Right forelimb (tissue), 1 donor: ENCODE measurements around the gene ARHGEF2.

Source experiments
- DNase-seq: peaks from one replicate; pipeline ENCODE4 v3.0.0-alpha.2; 2018

ARHGEF2 gene

GRCh38 chr1:155904261-155904660 lies 74.1 kb downstream of the ARHGEF2 start:
- DNase-seq: no peak

DNA sequence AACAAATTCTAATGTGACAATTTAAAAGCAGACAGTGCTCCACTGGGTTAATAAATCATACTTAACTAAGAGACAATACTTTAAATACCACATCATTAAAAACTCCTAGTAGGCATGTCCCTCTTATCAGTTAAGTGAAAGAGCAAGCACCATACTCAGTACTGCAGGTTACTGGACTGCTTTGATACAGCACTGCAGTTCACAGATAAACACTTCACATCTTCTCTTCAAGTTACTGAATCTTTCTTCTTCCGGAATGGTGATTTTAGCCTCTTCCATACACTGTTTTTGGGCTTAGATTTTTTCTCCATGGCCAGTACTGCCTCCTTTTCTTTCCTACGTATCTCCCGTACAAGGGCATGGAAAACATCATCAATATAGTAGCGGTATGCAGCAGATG lies 78.2 kb downstream of the ARHGEF2 start:
- DNase-seq: no peak

DNA sequence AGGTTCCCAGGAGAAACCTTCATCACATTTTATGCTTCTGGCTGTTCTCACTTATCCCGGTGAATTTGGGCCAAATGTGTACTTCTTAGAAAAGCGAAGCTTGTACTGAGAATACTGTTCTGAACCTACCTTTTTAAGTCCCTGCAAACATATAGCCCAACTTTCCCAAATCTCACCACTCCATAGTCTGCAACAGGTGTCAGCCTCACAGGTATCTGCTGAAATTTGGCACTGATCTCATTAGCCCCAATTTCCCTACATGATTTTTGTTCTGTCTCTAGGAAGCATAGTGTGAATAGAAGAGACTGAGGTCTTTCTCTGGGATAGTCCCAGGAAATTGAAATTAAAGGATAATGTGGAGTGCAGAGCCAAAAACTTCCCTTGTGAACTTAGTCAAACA lies 78.7 kb downstream of the ARHGEF2 start:
- no peak for DNase-seq

DNA sequence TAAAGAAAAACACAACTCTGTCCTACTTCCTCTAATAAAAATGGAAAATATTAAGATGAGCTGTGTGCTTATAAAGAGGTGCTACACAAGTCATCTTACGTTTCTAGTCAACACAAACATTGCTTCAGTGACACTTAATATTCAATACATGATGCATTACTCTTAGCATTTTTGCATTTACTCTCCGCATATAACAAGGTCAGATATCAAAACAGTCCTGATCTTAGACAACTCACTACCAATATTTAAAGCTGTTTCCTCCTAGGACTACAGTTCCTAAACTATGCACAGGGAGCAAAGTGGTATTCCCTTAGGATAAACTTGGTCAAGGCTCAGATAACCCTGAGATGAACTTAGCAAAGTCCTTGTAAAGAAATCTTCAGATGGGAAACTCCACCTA lies 79.5 kb downstream of the ARHGEF2 start:
- DNase-seq: no peak

DNA sequence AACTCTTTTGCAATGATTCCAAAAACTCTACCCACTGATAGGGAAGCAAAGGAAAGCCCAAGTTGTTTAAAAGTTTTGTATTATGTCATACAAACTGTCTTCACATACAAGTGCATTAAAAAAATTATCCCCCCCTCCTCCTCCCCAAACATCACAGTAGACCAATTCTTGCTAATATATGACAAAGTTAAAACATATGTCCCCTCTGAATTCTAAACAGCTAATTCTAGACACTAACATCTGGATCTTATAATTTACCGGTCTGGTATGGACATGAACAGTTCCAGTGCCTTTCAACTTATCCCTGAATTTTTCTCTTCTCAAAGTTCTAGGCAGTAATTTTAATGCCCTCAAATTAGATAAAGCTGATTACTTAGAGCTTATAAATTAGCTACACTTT lies 80.6 kb downstream of the ARHGEF2 start:
- DNase-seq: no peak
